ENCODE measurements around the gene MMP2.

DNA sequence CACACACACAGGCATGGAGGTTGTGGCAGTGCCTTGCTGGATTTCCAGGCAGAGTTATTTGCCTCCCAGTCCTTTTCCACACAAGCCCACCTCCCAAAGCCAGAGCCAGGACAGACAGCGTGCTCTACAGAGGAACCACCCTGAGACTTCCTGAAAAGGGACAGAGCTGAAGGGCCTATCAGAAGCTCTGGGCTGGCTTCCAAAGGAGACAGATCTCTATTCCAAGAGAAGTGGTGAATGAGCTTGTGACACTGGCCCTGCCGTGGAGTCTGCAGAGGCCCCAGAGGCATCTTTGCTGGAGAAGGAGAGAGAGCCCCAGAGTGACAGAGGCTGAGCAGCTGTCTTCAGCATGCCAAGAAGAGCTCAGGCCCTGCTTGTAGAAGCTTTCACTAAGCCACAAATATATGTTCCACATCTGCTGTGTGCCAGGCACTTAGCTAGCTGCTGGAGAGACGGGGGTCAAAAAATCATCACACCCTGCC lies 21.6 kb downstream of the MMP2 start:
- TF ChIP-seq, protein P1, sequence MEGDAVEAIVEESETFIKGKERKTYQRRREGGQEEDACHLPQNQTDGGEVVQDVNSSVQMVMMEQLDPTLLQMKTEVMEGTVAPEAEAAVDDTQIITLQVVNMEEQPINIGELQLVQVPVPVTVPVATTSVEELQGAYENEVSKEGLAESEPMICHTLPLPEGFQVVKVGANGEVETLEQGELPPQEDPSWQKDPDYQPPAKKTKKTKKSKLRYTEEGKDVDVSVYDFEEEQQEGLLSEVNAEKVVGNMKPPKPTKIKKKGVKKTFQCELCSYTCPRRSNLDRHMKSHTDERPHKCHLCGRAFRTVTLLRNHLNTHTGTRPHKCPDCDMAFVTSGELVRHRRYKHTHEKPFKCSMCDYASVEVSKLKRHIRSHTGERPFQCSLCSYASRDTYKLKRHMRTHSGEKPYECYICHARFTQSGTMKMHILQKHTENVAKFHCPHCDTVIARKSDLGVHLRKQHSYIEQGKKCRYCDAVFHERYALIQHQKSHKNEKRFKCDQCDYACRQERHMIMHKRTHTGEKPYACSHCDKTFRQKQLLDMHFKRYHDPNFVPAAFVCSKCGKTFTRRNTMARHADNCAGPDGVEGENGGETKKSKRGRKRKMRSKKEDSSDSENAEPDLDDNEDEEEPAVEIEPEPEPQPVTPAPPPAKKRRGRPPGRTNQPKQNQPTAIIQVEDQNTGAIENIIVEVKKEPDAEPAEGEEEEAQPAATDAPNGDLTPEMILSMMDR (IDR thresholded peaks at IDR 0.05) = no peak
- TF ChIP-seq POLR2A (IDR thresholded peaks at IDR 0.05) = no peak
- peak in 1 of 2 donors; percentile 18 for TF ChIP-seq EP300 (IDR thresholded peaks at IDR 0.05)
